ENCODE measurements around the gene CABYR. TPM values are rescaled to one million over a fixed set of nuclear protein-coding genes. Genes with fewer than 3 reads are reported as not detected.

CABYR gene
- total and polyA plus RNA-seq, 2 of the 13 experiments (the other 11 are each of a cell fraction or from before 2014, with no cell fraction given), result 0.71 to 0.88 TPM

DNA sequence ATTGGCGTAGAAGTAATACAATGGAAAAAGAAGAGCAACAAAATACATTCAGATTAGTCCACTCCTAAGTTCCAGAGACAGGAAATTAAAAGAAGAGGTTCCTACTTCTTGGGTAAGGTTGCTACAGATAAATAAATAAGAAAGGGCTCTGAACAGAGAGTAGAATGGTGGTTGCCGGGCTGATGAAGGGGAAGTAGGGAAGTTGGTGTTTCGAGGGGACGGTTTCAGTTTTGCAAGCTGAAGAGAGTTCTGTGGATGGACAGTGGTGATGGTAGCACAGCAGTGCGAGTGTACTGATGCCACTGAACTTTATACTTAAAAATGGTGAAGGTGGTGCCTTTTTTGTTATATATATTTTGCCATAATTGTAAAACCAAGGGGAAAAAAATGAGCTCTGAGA, 48.2 kb downstream of the CABYR start:
- H3K4me2 ChIP-seq (ENCODE audit: low read depth, low read length), result no peak overlapping the region
- no peak for ATAC-seq
- no peaks in the 10 kb centered on the region for H3K9me3 ChIP-seq (ENCODE audit: low read length)
- H4K20me1 ChIP-seq (ENCODE audit: insufficient read depth, low read length), result no peaks in the 10 kb centered on the region
- no peak for FAIRE-seq
- no peaks in the 10 kb centered on the region; a peak in 1 of 5 replicates for H3K27me3 ChIP-seq (ENCODE audit: control insufficient read depth in 1 of 2, insufficient read depth in 2 of 2, low read length in 2 of 2)
- POLR2A ChIA-PET, result no interaction called here
- H3K79me2 ChIP-seq (ENCODE audit: insufficient read depth, low read length), result no peaks in the 10 kb centered on the region
- no peak for TF ChIP-seq HMG20A (CRISPR knock-in tag; IDR thresholded peaks at IDR 0.05; ENCODE audit: borderline replicate concordance)
- no peak for TF ChIP-seq JUND (CRISPR knock-in tag; IDR thresholded peaks at IDR 0.05)
- TF ChIP-seq NR3C1 (CRISPR knock-in tag; IDR thresholded peaks at IDR 0.05), result no peak
- TF ChIP-seq KLF13 (CRISPR knock-in tag; IDR thresholded peaks at IDR 0.05), result no peak
- TF ChIP-seq ZBTB21 (CRISPR knock-in tag; IDR thresholded peaks at IDR 0.05), result no peak
- no peak for TF ChIP-seq BRCA1 (CRISPR knock-in tag; IDR thresholded peaks at IDR 0.05)
- no peak for TF ChIP-seq MXI1 (IDR thresholded peaks at IDR 0.05; ENCODE audit: borderline replicate concordance, low read depth, low read length)
- TF ChIP-seq JUN (CRISPR knock-in tag; IDR thresholded peaks at IDR 0.05), result no peak
- TF ChIP-seq ZNF432 (CRISPR knock-in tag; IDR thresholded peaks at IDR 0.05; ENCODE audit: borderline replicate concordance), result no peak
- TF ChIP-seq, protein P1, sequence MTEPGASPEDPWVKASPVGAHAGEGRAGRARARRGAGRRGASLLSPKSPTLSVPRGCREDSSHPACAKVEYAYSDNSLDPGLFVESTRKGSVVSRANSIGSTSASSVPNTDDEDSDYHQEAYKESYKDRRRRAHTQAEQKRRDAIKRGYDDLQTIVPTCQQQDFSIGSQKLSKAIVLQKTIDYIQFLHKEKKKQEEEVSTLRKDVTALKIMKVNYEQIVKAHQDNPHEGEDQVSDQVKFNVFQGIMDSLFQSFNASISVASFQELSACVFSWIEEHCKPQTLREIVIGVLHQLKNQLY (CRISPR knock-in tag; IDR thresholded peaks at IDR 0.05), result no peak
- TF ChIP-seq ZC3H4 (CRISPR knock-in tag; IDR thresholded peaks at IDR 0.05; ENCODE audit: borderline replicate concordance), result no peak
- no peak for TF ChIP-seq SAP130 (CRISPR knock-in tag; IDR thresholded peaks at IDR 0.05; ENCODE audit: low read depth)
- TF ChIP-seq ZNF264 (CRISPR knock-in tag; IDR thresholded peaks at IDR 0.05), result no peak
- TF ChIP-seq, protein P2, sequence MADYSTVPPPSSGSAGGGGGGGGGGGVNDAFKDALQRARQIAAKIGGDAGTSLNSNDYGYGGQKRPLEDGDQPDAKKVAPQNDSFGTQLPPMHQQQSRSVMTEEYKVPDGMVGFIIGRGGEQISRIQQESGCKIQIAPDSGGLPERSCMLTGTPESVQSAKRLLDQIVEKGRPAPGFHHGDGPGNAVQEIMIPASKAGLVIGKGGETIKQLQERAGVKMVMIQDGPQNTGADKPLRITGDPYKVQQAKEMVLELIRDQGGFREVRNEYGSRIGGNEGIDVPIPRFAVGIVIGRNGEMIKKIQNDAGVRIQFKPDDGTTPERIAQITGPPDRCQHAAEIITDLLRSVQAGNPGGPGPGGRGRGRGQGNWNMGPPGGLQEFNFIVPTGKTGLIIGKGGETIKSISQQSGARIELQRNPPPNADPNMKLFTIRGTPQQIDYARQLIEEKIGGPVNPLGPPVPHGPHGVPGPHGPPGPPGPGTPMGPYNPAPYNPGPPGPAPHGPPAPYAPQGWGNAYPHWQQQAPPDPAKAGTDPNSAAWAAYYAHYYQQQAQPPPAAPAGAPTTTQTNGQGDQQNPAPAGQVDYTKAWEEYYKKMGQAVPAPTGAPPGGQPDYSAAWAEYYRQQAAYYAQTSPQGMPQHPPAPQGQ (CRISPR knock-in tag; IDR thresholded peaks at IDR 0.05; ENCODE audit: borderline replicate concordance), result no peak
- TF ChIP-seq, protein P3, sequence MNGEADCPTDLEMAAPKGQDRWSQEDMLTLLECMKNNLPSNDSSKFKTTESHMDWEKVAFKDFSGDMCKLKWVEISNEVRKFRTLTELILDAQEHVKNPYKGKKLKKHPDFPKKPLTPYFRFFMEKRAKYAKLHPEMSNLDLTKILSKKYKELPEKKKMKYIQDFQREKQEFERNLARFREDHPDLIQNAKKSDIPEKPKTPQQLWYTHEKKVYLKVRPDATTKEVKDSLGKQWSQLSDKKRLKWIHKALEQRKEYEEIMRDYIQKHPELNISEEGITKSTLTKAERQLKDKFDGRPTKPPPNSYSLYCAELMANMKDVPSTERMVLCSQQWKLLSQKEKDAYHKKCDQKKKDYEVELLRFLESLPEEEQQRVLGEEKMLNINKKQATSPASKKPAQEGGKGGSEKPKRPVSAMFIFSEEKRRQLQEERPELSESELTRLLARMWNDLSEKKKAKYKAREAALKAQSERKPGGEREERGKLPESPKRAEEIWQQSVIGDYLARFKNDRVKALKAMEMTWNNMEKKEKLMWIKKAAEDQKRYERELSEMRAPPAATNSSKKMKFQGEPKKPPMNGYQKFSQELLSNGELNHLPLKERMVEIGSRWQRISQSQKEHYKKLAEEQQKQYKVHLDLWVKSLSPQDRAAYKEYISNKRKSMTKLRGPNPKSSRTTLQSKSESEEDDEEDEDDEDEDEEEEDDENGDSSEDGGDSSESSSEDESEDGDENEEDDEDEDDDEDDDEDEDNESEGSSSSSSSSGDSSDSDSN (CRISPR knock-in tag; IDR thresholded peaks at IDR 0.05), result no peak
- no peak for TF ChIP-seq ZNF737 (CRISPR knock-in tag; IDR thresholded peaks at IDR 0.05; ENCODE audit: borderline replicate concordance)
- TF ChIP-seq SMC3 (IDR thresholded peaks at IDR 0.05; ENCODE audit: low read length), result no peak
- no peaks in the 10 kb centered on the region for H3K4me1 ChIP-seq (ENCODE audit: insufficient read depth, low read length)
- in situ Hi-C loops (cut with HindIII; ENCODE audit: extremely low pct_ligation_motif_present, low pct_unique_long_range_greater_than_20kb), result no loop called here
- no peak overlapping the region for H3K27ac ChIP-seq (ENCODE audit: extremely low read length, insufficient read depth, low read length)
- H3K4me3 ChIP-seq (replicated peaks in 1 of 3; ENCODE audit: insufficient read depth in 1 of 3, low read depth in 2 of 3, low read length in 3 of 3), result no peak overlapping the region
- no TSS peak for BruUV-seq (replicated peaks)
- CTCF ChIA-PET (ENCODE audit: low intra/inter-chr PET ratio, low total read pairs), result no interaction called here
- no peak overlapping the region for H3K9ac ChIP-seq (ENCODE audit: insufficient read depth, low read depth, low read length)
- H3K36me3 ChIP-seq (replicated peaks in 1 of 2; ENCODE audit: control insufficient read depth in 1 of 2, insufficient read depth in 2 of 2, low read length in 2 of 2), result no peaks in the 10 kb centered on the region
- no peak overlapping the region for H2AFZ ChIP-seq (ENCODE audit: low read length)
- intact Hi-C loops (cut with micrococcal nuclease; ENCODE audit: unreplicated experiment), result no loop called here
- WGBS (ENCODE audit: low lambda C conversion rate), result 46% methylated on average over 5 of the region's 5 CpGs
- no peak for DNase-seq (ENCODE audit: low spot score)

Measured in HepG2 (cell line).